Fibroblast of skin of right quadriceps (primary cell): Measurements from ENCODE around the gene CDC42EP5.
A peak's percentile ranks its signal among the peaks of the same experiment; 100 is the strongest.

Experiments used
- DNase-seq: peaks from one replicate; pipeline ENCODE4 v3.0.0-alpha.2; 2013

The CDC42EP5 gene

GRCh38 chr19:54461613-54462012 is 11.5 kb downstream of the CDC42EP5 start:
- no peak for DNase-seq

- DNase-seq = no peak
Measured at GRCh38 chr19:54461210-54461609, 11.9 kb downstream of the CDC42EP5 start.

GRCh38 chr19:54460230-54461005 is 12.7 kb downstream of the CDC42EP5 start:
- DNase-seq = no peak

- no peak for DNase-seq
Measured at GRCh38 chr19:54459282-54460229, 13.5 kb downstream of the CDC42EP5 start.

GRCh38 chr19:54458648-54459281 is 14.3 kb downstream of the CDC42EP5 start:
- no peak for DNase-seq

- DNase-seq = no peak
Measured at GRCh38 chr19:54457773-54458647, 15.1 kb downstream of the CDC42EP5 start.

- DNase-seq = no peak
Measured at GRCh38 chr19:54456423-54457373, 16.4 kb downstream of the CDC42EP5 start.

- DNase-seq = no peak
Measured at GRCh38 chr19:54455786-54456422, 17.2 kb downstream of the CDC42EP5 start.

GRCh38 chr19:54454781-54455675 is 18.1 kb downstream of the CDC42EP5 start:
- DNase-seq = no peak

- no peak for DNase-seq
Measured at GRCh38 chr19:54453921-54454780, 18.9 kb downstream of the CDC42EP5 start.

GRCh38 chr19:54452626-54453025 is 20.5 kb downstream of the CDC42EP5 start:
- no peak for DNase-seq

- DNase-seq = no peak
Measured at GRCh38 chr19:54451997-54452396, 21.1 kb downstream of the CDC42EP5 start.

- no peak for DNase-seq
Measured at GRCh38 chr19:54451331-54451871, 21.7 kb downstream of the CDC42EP5 start.

- no peak for DNase-seq
Measured at GRCh38 chr19:54449701-54450069, 23.4 kb downstream of the CDC42EP5 start.

- DNase-seq = peak; percentile 97
Measured at GRCh38 chr19:54448774-54449700, 24.1 kb downstream of the CDC42EP5 start, which contains the start of gene LENG8. TSS of gene LENG8 (plus strand) at chr19:54449199. CDS start at chr19:54451345, 2,146 bp downstream.

GRCh38 chr19:54448040-54448773 is 24.9 kb downstream of the CDC42EP5 start:
- peak; percentile 57 for DNase-seq
